Measurements from ENCODE around the gene SERPINI2.

Gene SERPINI2

GRCh38 chr3:167473863-167474262, at the start of gene SERPINI2:
SERPINI2 (minus strand) TSS chr3:167474042; CDS start chr3:167471834, 2,208 bp downstream.
- Histone ChIP-seq H3K27ac (ENCODE audit: low read length) (no peak within 1 kb of the TSS), H3K27me3 (ENCODE audit: insufficient read depth, low read length) (no peaks in the 10 kb centered on the region), H3K9ac (ENCODE audit: low read depth, low read length) (no peak within 1 kb of the TSS), H3K36me3 (ENCODE audit: insufficient read depth, low read depth, low read length) (no peaks in the 10 kb centered on the region), H3K4me1 (ENCODE audit: insufficient read depth, low read length) (no peaks in the 10 kb centered on the region), H3K9me3 (ENCODE audit: insufficient read depth, low read depth, low read length) (no peaks in the 10 kb centered on the region), H3K4me3 (ENCODE audit: low read length) (no peak within 1 kb of the TSS)

DNA sequence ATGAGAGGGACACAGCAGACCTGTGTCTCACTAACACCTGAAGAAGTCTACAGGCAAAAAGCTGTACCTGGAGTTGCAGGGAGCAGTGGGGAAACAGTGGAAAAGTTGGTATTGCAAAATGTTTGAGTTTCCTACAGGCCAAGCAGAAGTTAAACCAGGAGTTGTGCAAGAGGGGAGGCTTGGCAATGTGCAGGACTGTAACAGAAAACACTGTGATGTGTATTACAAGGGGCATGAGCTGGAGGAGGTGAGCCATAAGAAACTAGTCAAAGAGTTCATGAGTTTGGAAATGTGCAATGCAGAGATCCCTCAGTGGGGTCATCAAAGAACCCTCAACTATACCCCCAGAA, 47.1 kb upstream of the SERPINI2 start:
- Histone ChIP-seq H3K36me3 (ENCODE audit: insufficient read depth, low read depth, low read length) (no peaks in the 10 kb centered on the region), H3K4me3 (ENCODE audit: low read length) (no peak overlapping the region)

GRCh38 chr3:167520266-167521005, 46.6 kb upstream of the SERPINI2 start:
- H3K9me3 ChIP-seq (ENCODE audit: insufficient read depth, low read depth, low read length) = no peaks in the 10 kb centered on the region; the same call in 1 of the 2 replicates
- no peaks in the 10 kb centered on the region for H3K36me3 ChIP-seq (ENCODE audit: insufficient read depth, low read depth, low read length)
- no peaks in the 10 kb centered on the region for H3K4me1 ChIP-seq (ENCODE audit: insufficient read depth, low read length)
- no peak overlapping the region for H3K9ac ChIP-seq (ENCODE audit: low read depth, low read length)
- no peaks in the 10 kb centered on the region for H3K27me3 ChIP-seq (ENCODE audit: insufficient read depth, low read length)
- H3K4me3 ChIP-seq (ENCODE audit: low read length) = no peak overlapping the region
- H3K27ac ChIP-seq (ENCODE audit: low read length) = no peak overlapping the region

More for the DNA sequence above, 47.1 kb upstream of the SERPINI2 start:
- H3K9me3 ChIP-seq (ENCODE audit: insufficient read depth, low read depth, low read length) = no peaks in the 10 kb centered on the region; the same call in 1 of the 2 replicates
- no peaks in the 10 kb centered on the region for H3K27me3 ChIP-seq (ENCODE audit: insufficient read depth, low read length)
- H3K4me1 ChIP-seq (ENCODE audit: insufficient read depth, low read length) = no peaks in the 10 kb centered on the region
- no peak overlapping the region for H3K27ac ChIP-seq (ENCODE audit: low read length)
- H3K9ac ChIP-seq (ENCODE audit: low read depth, low read length) = no peak overlapping the region

DNA sequence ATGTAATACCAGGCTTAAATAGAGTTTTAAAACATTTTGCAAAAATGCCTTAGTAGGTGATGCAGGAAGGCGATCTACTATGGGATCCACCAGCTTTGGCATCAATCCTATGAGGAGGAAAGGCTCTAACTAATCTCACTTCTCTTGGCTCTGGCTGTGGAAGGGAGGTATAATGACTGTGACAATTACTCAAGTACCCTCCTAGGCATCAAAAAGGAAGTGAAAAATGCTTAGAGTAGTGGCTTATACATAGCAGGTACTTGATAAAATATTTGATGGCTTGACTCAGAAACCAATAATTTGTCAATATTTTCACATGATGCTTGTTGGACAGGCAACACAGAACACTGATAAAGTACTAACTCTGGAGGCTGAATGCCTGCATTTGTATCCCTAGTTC, 34.1 kb upstream of the SERPINI2 start:
- H3K36me3 ChIP-seq (ENCODE audit: insufficient read depth, low read depth, low read length) = no peaks in the 10 kb centered on the region
- no peaks in the 10 kb centered on the region for H3K27me3 ChIP-seq (ENCODE audit: insufficient read depth, low read length)
- no peak overlapping the region for H3K9ac ChIP-seq (ENCODE audit: low read depth, low read length)
- no peak overlapping the region for H3K27ac ChIP-seq (ENCODE audit: low read length)
- H3K4me1 ChIP-seq (ENCODE audit: insufficient read depth, low read length) = no peaks in the 10 kb centered on the region
- no peak overlapping the region for H3K4me3 ChIP-seq (ENCODE audit: low read length)
- H3K9me3 ChIP-seq (ENCODE audit: insufficient read depth, low read depth, low read length) = no peaks in the 10 kb centered on the region

DNA sequence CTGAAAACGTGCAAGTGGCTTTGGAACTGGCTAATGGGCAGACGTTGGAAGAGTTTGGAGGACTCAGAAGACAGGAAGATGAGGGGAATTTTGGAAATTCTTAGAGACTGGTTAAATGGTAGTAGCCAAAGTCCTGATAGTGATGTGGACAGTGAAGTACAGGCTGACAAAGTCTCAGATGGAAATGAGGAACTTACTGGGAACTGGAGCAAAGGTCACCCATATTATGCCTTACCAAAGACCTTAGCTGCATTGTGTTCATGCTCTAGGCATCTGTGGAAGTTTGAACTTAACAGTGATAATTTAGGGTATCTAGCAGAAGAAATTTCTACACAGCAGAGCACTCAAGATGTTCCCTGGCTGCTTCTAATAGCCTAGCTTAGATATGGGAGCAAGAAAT, 28.6 kb upstream of the SERPINI2 start:
- Histone ChIP-seq H3K27me3 (ENCODE audit: insufficient read depth, low read length) (no peaks in the 10 kb centered on the region), H3K9ac (ENCODE audit: low read depth, low read length) (no peak overlapping the region), H3K27ac (ENCODE audit: low read length) (no peak overlapping the region), H3K4me3 (ENCODE audit: low read length) (no peak overlapping the region), H3K9me3 (ENCODE audit: insufficient read depth, low read depth, low read length) (no peaks in the 10 kb centered on the region), H3K36me3 (ENCODE audit: insufficient read depth, low read depth, low read length) (no peaks in the 10 kb centered on the region), H3K4me1 (ENCODE audit: insufficient read depth, low read length) (no peaks in the 10 kb centered on the region)

DNA sequence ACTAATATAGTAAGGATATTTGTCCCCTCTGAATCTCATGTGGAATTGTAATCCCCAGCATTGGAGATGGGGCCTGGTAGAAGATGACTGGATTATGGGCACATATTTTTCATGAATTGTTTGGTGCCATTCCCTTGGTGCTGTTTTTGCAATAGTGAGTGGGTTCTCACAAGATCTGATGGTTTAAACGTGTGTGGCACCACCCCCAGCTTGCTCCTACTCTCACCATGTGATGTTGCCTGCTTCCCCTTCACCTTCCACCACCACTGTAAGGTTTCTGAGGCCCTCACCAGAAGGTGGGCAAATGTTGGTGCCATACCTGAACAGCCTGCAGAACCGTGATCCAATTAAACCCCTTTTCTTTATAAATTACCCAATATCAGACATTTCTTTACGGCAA, 28.1 kb upstream of the SERPINI2 start:
- no peaks in the 10 kb centered on the region for H3K27me3 ChIP-seq (ENCODE audit: insufficient read depth, low read length)

DNA sequence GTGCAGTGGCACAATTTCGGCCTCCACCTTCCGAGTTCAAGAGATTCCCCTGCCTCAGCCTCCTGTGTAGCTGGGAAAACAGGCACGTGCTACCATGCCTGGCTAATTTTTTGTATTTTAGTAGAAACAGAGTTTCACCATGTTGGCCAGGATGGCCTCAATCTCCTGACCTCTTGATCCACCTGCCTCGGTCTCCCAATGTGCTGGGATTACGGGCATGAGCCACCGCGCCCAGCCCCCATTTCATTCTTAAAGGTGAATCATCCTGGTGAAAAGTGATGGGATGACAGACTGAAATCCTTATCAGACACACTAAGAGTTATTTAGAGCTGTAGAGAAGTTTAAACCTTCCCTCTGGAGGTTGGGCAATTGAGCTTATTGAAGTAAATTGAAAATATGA, 24.1 kb upstream of the SERPINI2 start:
- no peak overlapping the region for H3K27ac ChIP-seq (ENCODE audit: low read length)
- H3K36me3 ChIP-seq (ENCODE audit: insufficient read depth, low read depth, low read length) = no peaks in the 10 kb centered on the region
- H3K27me3 ChIP-seq (ENCODE audit: insufficient read depth, low read length) = no peaks in the 10 kb centered on the region
- no peaks in the 10 kb centered on the region for H3K4me1 ChIP-seq (ENCODE audit: insufficient read depth, low read length)
- H3K4me3 ChIP-seq (ENCODE audit: low read length) = no peak overlapping the region
- no peak overlapping the region for H3K9ac ChIP-seq (ENCODE audit: low read depth, low read length)
- no peaks in the 10 kb centered on the region for H3K9me3 ChIP-seq (ENCODE audit: insufficient read depth, low read depth, low read length)

More for the DNA sequence above, 28.1 kb upstream of the SERPINI2 start:
- Histone ChIP-seq H3K4me1 (ENCODE audit: insufficient read depth, low read length) (no peaks in the 10 kb centered on the region), H3K4me3 (ENCODE audit: low read length) (no peak overlapping the region), H3K27ac (ENCODE audit: low read length) (no peak overlapping the region), H3K9ac (ENCODE audit: low read depth, low read length) (no peak overlapping the region), H3K9me3 (ENCODE audit: insufficient read depth, low read depth, low read length) (no peaks in the 10 kb centered on the region), H3K36me3 (ENCODE audit: insufficient read depth, low read depth, low read length) (no peaks in the 10 kb centered on the region)

DNA sequence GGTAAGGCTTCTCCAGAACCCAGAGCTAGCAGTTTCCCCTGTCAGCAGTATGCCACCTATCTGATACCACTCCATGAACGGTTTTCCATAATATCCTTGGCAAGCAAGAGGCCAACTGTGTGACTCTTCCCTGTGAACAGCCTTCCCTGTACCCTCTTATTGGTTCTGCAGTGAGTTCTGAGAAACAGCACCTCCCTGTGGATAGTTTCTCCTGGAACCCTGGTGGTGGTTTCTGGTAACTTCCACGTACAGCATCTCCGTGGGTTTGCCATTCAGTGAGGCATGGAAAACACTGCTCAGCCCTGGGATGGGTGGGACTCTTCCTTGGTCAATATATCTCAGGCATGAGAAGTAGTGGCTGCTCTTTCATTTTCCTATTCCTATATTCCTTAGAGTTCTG, 19.4 kb upstream of the SERPINI2 start:
- Histone ChIP-seq H3K9ac (ENCODE audit: low read depth, low read length) (no peak overlapping the region), H3K36me3 (ENCODE audit: insufficient read depth, low read depth, low read length) (no peaks in the 10 kb centered on the region), H3K9me3 (ENCODE audit: insufficient read depth, low read depth, low read length) (no peaks in the 10 kb centered on the region), H3K4me3 (ENCODE audit: low read length) (no peak overlapping the region), H3K4me1 (ENCODE audit: insufficient read depth, low read length) (peaks cover 14% of the 10 kb centered on the region), H3K27ac (ENCODE audit: low read length) (no peak overlapping the region), H3K27me3 (ENCODE audit: insufficient read depth, low read length) (no peaks in the 10 kb centered on the region)

DNA sequence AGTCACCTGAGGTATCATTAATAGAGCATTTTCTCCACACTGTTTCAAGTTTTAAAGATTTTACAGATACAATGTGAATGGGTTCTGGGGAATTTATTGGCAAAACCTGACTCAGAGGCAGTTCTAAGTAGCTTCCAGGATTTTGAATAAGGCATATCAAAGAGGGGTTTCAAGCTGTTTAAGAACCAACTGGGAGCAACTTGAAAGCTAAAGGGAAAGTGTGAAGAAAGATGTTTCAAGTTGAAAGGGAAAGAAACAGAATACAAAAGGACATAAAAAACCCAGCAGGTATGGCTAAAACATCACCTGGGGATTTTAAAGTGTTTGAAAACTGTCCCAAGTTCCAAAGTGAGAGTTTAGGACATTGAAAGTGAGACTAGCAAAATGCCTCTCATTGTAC, 17.8 kb upstream of the SERPINI2 start:
- H3K9ac ChIP-seq (ENCODE audit: low read depth, low read length) = no peak overlapping the region
- H3K36me3 ChIP-seq (ENCODE audit: insufficient read depth, low read depth, low read length) = no peaks in the 10 kb centered on the region

DNA sequence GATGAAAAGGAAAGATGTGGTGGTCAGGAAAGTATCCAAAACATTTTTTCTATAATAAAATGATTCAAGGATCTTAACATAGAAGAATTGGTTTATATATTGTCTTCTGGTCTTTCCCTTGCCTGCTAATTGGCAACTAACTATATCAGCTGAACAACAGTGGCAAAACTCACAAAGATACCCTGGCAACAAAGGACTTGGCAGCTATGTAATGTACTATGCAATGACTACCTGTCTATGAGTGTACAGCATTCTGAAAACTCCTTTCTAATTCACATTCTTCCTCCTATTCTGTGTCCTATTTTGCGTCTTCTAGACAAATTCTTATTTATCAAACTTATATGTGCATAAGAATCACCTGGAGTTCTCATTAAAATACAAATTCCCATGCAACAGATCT, 15.7 kb upstream of the SERPINI2 start:
- no peaks in the 10 kb centered on the region for H3K36me3 ChIP-seq (ENCODE audit: insufficient read depth, low read depth, low read length)
- H3K27me3 ChIP-seq (ENCODE audit: insufficient read depth, low read length) = no peaks in the 10 kb centered on the region
- no peak overlapping the region for H3K9ac ChIP-seq (ENCODE audit: low read depth, low read length)
- no peak overlapping the region for H3K4me3 ChIP-seq (ENCODE audit: low read length)
- peaks cover 14% of the 10 kb centered on the region for H3K4me1 ChIP-seq (ENCODE audit: insufficient read depth, low read length)
- no peaks in the 10 kb centered on the region for H3K9me3 ChIP-seq (ENCODE audit: insufficient read depth, low read depth, low read length)
- no peak overlapping the region for H3K27ac ChIP-seq (ENCODE audit: low read length)

More for the DNA sequence above, 17.8 kb upstream of the SERPINI2 start:
- no peaks in the 10 kb centered on the region for H3K27me3 ChIP-seq (ENCODE audit: insufficient read depth, low read length)
- no peak overlapping the region for H3K4me3 ChIP-seq (ENCODE audit: low read length)
- H3K4me1 ChIP-seq (ENCODE audit: insufficient read depth, low read length) = peaks cover 14% of the 10 kb centered on the region
- no peaks in the 10 kb centered on the region for H3K9me3 ChIP-seq (ENCODE audit: insufficient read depth, low read depth, low read length)
- no peak overlapping the region for H3K27ac ChIP-seq (ENCODE audit: low read length)

- H3K9me3 ChIP-seq (ENCODE audit: insufficient read depth, low read depth, low read length) = no peaks in the 10 kb centered on the region
These were observed 13.7 kb upstream of the SERPINI2 start for GRCh38 chr3:167487556-167487955.

GRCh38 chr3:167484551-167484950, 10.7 kb upstream of the SERPINI2 start:
- no peaks in the 10 kb centered on the region for H3K4me1 ChIP-seq (ENCODE audit: insufficient read depth, low read length)
- H3K4me3 ChIP-seq (ENCODE audit: low read length) = no peak overlapping the region
- H3K9ac ChIP-seq (ENCODE audit: low read depth, low read length) = no peak overlapping the region
- no peak overlapping the region for H3K27ac ChIP-seq (ENCODE audit: low read length)
- no peaks in the 10 kb centered on the region for H3K27me3 ChIP-seq (ENCODE audit: insufficient read depth, low read length)
- H3K36me3 ChIP-seq (ENCODE audit: insufficient read depth, low read depth, low read length) = no peaks in the 10 kb centered on the region
- H3K9me3 ChIP-seq (ENCODE audit: insufficient read depth, low read depth, low read length) = no peaks in the 10 kb centered on the region

More at GRCh38 chr3:167487556-167487955, 13.7 kb upstream of the SERPINI2 start:
- Histone ChIP-seq H3K36me3 (ENCODE audit: insufficient read depth, low read depth, low read length) (no peaks in the 10 kb centered on the region), H3K4me1 (ENCODE audit: insufficient read depth, low read length) (peaks cover 14% of the 10 kb centered on the region), H3K27ac (ENCODE audit: low read length) (no peak overlapping the region), H3K9ac (ENCODE audit: low read depth, low read length) (no peak overlapping the region), H3K27me3 (ENCODE audit: insufficient read depth, low read length) (no peaks in the 10 kb centered on the region), H3K4me3 (ENCODE audit: low read length) (no peak overlapping the region)

Data from iPS-20b (cell line).